MG63 (cell line): ENCODE measurements around the gene NOTCH1. TPM values are rescaled to one million over a fixed set of nuclear protein-coding genes. Genes with fewer than 3 reads are reported as not detected.

Source experiments
- DNase-seq: peaks from one replicate; pipeline ENCODE4 v3.0.0-alpha.2; 2020
- H3K27me3 ChIP-seq: fragments of 250-450 bp; sonication (Bioruptor Pico); 2 replicates; pipeline ENCODE4 v1.5.1; 2020; ENCODE audit warnings: mild to moderate bottlenecking, moderate library complexity
- H3K36me3 ChIP-seq: fragments of 250-450 bp; sonication (Bioruptor Pico); 2 replicates; pipeline ENCODE4 v1.5.1; 2020; ENCODE audit warnings: mild to moderate bottlenecking, moderate library complexity
- H3K4me3 ChIP-seq: fragments of 250-450 bp; sonication (Bioruptor Pico); 2 replicates; pipeline ENCODE4 v1.5.1; 2020; ENCODE audit warnings: mild to moderate bottlenecking, moderate library complexity
- H3K9me3 ChIP-seq: fragments of 250-450 bp; sonication (Bioruptor Pico); 2 replicates; pipeline ENCODE4 v1.5.1; 2020; ENCODE audit warnings: mild to moderate bottlenecking, moderate library complexity
- total RNA-seq: library from RNA; depleted of rRNA; stranded (reverse); fragments of >200 nt; shearing (Covaris generic); gene quantifications from 2 replicates; pipeline ENCODE4 v1.2.3, GENCODE V29; 2014; ENCODE audit warnings: low replicate concordance

Gene NOTCH1
- total RNA-seq, 1 experiment from 2014 or later: 4.7 TPM

- Histone ChIP-seq H3K4me3 (no peak overlapping the region), H3K36me3 (no peaks in the 10 kb centered on the region), H3K9me3 (no peaks in the 10 kb centered on the region), H3K27me3 (no peaks in the 10 kb centered on the region)
- DNase-seq: no peak
These were observed 51.2 kb downstream of the NOTCH1 start for GRCh38 chr9:136494531-136495215.

GRCh38 chr9:136494012-136494411 lies 51.8 kb downstream of the NOTCH1 start:
- no peaks in the 10 kb centered on the region for H3K9me3 ChIP-seq
- no peaks in the 10 kb centered on the region for H3K36me3 ChIP-seq
- no peak for DNase-seq
- no peak overlapping the region for H3K4me3 ChIP-seq
- H3K27me3 ChIP-seq: no peaks in the 10 kb centered on the region

- Histone ChIP-seq H3K36me3 (no peaks in the 10 kb centered on the region), H3K27me3 (no peaks in the 10 kb centered on the region), H3K9me3 (no peaks in the 10 kb centered on the region), H3K4me3 (no peak overlapping the region)
- DNase-seq: no peak
These were observed 52.3 kb downstream of the NOTCH1 start for GRCh38 chr9:136493567-136493971.

GRCh38 chr9:136492978-136493522 lies 52.8 kb downstream of the NOTCH1 start:
- no peak overlapping the region for H3K4me3 ChIP-seq
- no peak for DNase-seq
- no peaks in the 10 kb centered on the region for H3K36me3 ChIP-seq
- H3K9me3 ChIP-seq: no peaks in the 10 kb centered on the region
- no peaks in the 10 kb centered on the region for H3K27me3 ChIP-seq

- H3K4me3 ChIP-seq: no peak overlapping the region
- H3K36me3 ChIP-seq: no peaks in the 10 kb centered on the region
- DNase-seq: no peak
These were observed 56.1 kb downstream of the NOTCH1 start for GRCh38 chr9:136489731-136490130.

GRCh38 chr9:136488247-136489214 lies 57.3 kb downstream of the NOTCH1 start:
- H3K36me3 ChIP-seq: no peaks in the 10 kb centered on the region

More at GRCh38 chr9:136489731-136490130, 56.1 kb downstream of the NOTCH1 start:
- no peaks in the 10 kb centered on the region for H3K9me3 ChIP-seq
- no peaks in the 10 kb centered on the region for H3K27me3 ChIP-seq

GRCh38 chr9:136487672-136488071 lies 58.2 kb downstream of the NOTCH1 start:
- Histone ChIP-seq H3K9me3 (no peaks in the 10 kb centered on the region), H3K27me3 (no peaks in the 10 kb centered on the region), H3K4me3 (no peak overlapping the region), H3K36me3 (no peaks in the 10 kb centered on the region)
- DNase-seq: no peak

More at GRCh38 chr9:136488247-136489214, 57.3 kb downstream of the NOTCH1 start:
- no peak overlapping the region for H3K4me3 ChIP-seq
- peak; percentile 30 for DNase-seq
- H3K9me3 ChIP-seq: no peaks in the 10 kb centered on the region
- no peaks in the 10 kb centered on the region for H3K27me3 ChIP-seq

GRCh38 chr9:136486823-136487620 lies 58.8 kb downstream of the NOTCH1 start:
- Histone ChIP-seq H3K9me3 (no peaks in the 10 kb centered on the region), H3K27me3 (no peaks in the 10 kb centered on the region), H3K4me3 (no peak overlapping the region), H3K36me3 (no peaks in the 10 kb centered on the region)
- DNase-seq: no peak

GRCh38 chr9:136486131-136486530 lies 59.7 kb downstream of the NOTCH1 start:
- no peaks in the 10 kb centered on the region for H3K27me3 ChIP-seq
- H3K36me3 ChIP-seq: no peaks in the 10 kb centered on the region; the same call in 1 of the 2 replicates
- no peak overlapping the region for H3K4me3 ChIP-seq
- DNase-seq: no peak
- no peaks in the 10 kb centered on the region for H3K9me3 ChIP-seq

GRCh38 chr9:136485049-136486045 lies 60.5 kb downstream of the NOTCH1 start:
- Histone ChIP-seq H3K9me3 (no peaks in the 10 kb centered on the region), H3K36me3 (no peaks in the 10 kb centered on the region; the same call in none of the 2 replicates), H3K4me3 (no peak overlapping the region), H3K27me3 (no peaks in the 10 kb centered on the region)
- DNase-seq: peak; percentile 66

GRCh38 chr9:136484153-136485048 lies 61.4 kb downstream of the NOTCH1 start:
- peak overlapping the region; percentile 79 for H3K4me3 ChIP-seq
- DNase-seq: no peak
- H3K9me3 ChIP-seq: no peaks in the 10 kb centered on the region
- no peaks in the 10 kb centered on the region; the same call in none of the 2 replicates for H3K36me3 ChIP-seq
- H3K27me3 ChIP-seq: no peaks in the 10 kb centered on the region

- Histone ChIP-seq H3K27me3 (no peaks in the 10 kb centered on the region), H3K36me3 (peaks cover 6% of the 10 kb centered on the region)
- peak; percentile 89 for DNase-seq
These were observed 62.2 kb downstream of the NOTCH1 start for GRCh38 chr9:136483589-136484152.

GRCh38 chr9:136482793-136483588 lies 62.9 kb downstream of the NOTCH1 start, which contains the start of gene SEC16A:
TSS of gene SEC16A (minus strand) at chr9:136483040. CDS start at chr9:136477615, 5,425 bp downstream.
- no peaks in the 10 kb centered on the region for H3K9me3 ChIP-seq

More at GRCh38 chr9:136483589-136484152, 62.2 kb downstream of the NOTCH1 start:
- Histone ChIP-seq H3K9me3 (no peaks in the 10 kb centered on the region), H3K4me3 (peak overlapping the region; percentile 79)

More at GRCh38 chr9:136482793-136483588, 62.9 kb downstream of the NOTCH1 start, which contains the start of gene SEC16A:
- Histone ChIP-seq H3K4me3 (peak within 1 kb of the TSS; percentile 92), H3K36me3 (peaks cover 8% of the 10 kb centered on the region), H3K27me3 (no peaks in the 10 kb centered on the region)
- peak; percentile 97 for DNase-seq
